SK-N-MC (cell line): ENCODE data around the gene COL4A3.

Experiments
- EZH2 ChIP-seq: fragments of 200-600 bp; sonication (generic); IDR thresholded peaks from one replicate; pipeline ENCODE4 v1.6.1; 2017; ENCODE audit warnings: antibody characterized with exemption
- FOXP2 ChIP-seq: optimal IDR thresholded peaks from 2 replicates; pipeline ENCODE3; 2011; ENCODE audit warnings: mild to moderate bottlenecking, moderate library complexity; ENCODE audit not compliant: insufficient read depth; ENCODE audit errors: extremely low read length, control extremely low read depth
- POLR2AphosphoS5 ChIP-seq: IDR thresholded peaks from 2 replicates; pipeline ENCODE4 v1.6.1; 2012; ENCODE audit warnings: mild to moderate bottlenecking, low read depth, low read length, borderline replicate concordance

DNA sequence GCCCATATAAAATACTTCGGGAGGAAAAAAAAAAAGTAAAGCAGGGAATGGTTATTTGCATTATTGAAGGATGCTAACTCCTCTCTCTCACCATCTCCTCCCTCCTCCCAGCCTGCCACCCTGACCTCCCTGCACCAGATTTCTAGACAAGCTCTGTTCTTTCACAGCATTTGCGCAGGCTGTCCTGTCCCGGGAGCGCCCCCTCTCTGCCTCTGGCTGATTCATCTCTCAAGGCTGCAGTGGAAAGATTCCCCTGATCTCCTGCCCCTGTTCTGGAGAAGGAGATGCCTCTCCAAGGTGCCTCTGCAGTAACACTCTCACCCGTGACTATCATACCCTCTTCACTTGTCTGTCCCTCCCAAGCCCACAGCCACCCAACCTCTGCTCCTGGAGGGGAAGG, 38.9 kb upstream of the COL4A3 start:
- TF ChIP-seq EZH2, result no peak
- TF ChIP-seq POLR2AphosphoS5, result no peak
- TF ChIP-seq FOXP2, result no peak
